Panc1 (cell line): Measurements from ENCODE around the gene LPP. TPM values are rescaled to one million over a fixed set of nuclear protein-coding genes. Genes with fewer than 3 reads are reported as not detected.

Source experiments
- ATAC-seq: fragments of 200-7000 bp; cut with Tn5 transposase; 2 replicates; pipeline ENCODE4 v1.9.1; 2020; ENCODE audit warnings: mild to moderate bottlenecking, moderate library complexity
- BruUV-seq: library from RNA; stranded (reverse); fragments of 400-500 nt; replicated peaks from 2 replicates; lab custom pipeline; 2021; lab: Mats Ljungman, UMichigan
- CTCF ChIA-PET: fragments of 300-600 bp; sonication (Branson Sonifier 250); formaldehyde crosslinking; loops from one replicate; lab custom pipeline; 2022; ENCODE audit warnings: antibody characterized with exemption; lab: Charles Lee
- POLR2A ChIA-PET: fragments of 300-600 bp; sonication (Branson Sonifier 250); formaldehyde crosslinking; loops from one replicate; lab custom pipeline; 2022; ENCODE audit warnings: antibody characterized with exemption; lab: Charles Lee
- DNase-seq: peaks from one replicate; pipeline ENCODE4 v3.0.0-alpha.2; 2010; ENCODE audit warnings: low read depth, low spot score
- H3K27ac ChIP-seq: 2 replicates; pipeline ENCODE4 v1.5.1; 2011; ENCODE audit warnings: mild to moderate bottlenecking, low read length, inconsistent platforms
- H3K27me3 ChIP-seq: fragments of 200-500 bp; sonication (Bioruptor generic); 2 replicates; pipeline ENCODE4 v1.6.0; 2014; ENCODE audit warnings: low read length, inconsistent platforms; ENCODE audit not compliant: control insufficient read depth, insufficient read depth
- H3K36me3 ChIP-seq: fragments of 200-500 bp; sonication (Bioruptor generic); 2 replicates; pipeline ENCODE4 v1.5.1; 2014; ENCODE audit warnings: inconsistent platforms, mild to moderate bottlenecking, low read length, moderate library complexity; ENCODE audit not compliant: control insufficient read depth, insufficient read depth
- H3K4me1 ChIP-seq: 2 replicates; pipeline ENCODE4 v1.5.1; 2011; ENCODE audit warnings: inconsistent platforms, mild to moderate bottlenecking, low read length, moderate library complexity; ENCODE audit not compliant: control insufficient read depth, insufficient read depth
- H3K4me3 ChIP-seq, 2 experiments: 2 replicates each; pipeline ENCODE4 v1.5.1; 2011 to 2012; ENCODE audit warnings: low read depth in 2 of 2, low read length in 2 of 2, mild to moderate bottlenecking in 2 of 2, inconsistent platforms in 1 of 2, moderate library complexity in 1 of 2
- H3K9me3 ChIP-seq: fragments of 200-500 bp; sonication (Bioruptor generic); 2 replicates; pipeline ENCODE4 v1.5.1; 2014; ENCODE audit warnings: low read depth, mild to moderate bottlenecking, inconsistent platforms, low read length, moderate library complexity; ENCODE audit not compliant: control insufficient read depth, insufficient read depth
- POLR2AphosphoS5 ChIP-seq: IDR thresholded peaks from 2 replicates; pipeline ENCODE4 v1.6.1; 2012; ENCODE audit warnings: mild to moderate bottlenecking, low read depth, low read length, moderate library complexity
- SIN3A ChIP-seq: IDR thresholded peaks from 2 replicates; pipeline ENCODE4 v1.6.1; 2012; ENCODE audit warnings: low read depth, mild to moderate bottlenecking, low read length, moderate library complexity, borderline replicate concordance; ENCODE audit not compliant: insufficient read depth
- TCF7L2 ChIP-seq: IDR thresholded peaks from 2 replicates; pipeline ENCODE4 v1.6.1; 2011; ENCODE audit warnings: mild to moderate bottlenecking, low read depth, low read length, inconsistent platforms
- in situ Hi-C: cut with HindIII; loops from 2 replicates; pipeline ENCODE4 v1.10.0; 2016; ENCODE audit warnings: low sequenced_read_pairs, low pct_unique_long_range_greater_than_20kb
- intact Hi-C: fragments of 100-400 bp; cut with micrococcal nuclease; formaldehyde crosslinking; loops from one replicate; pipeline ENCODE4 v1.10.0; 2022; ENCODE audit not compliant: unreplicated experiment
- total RNA-seq: library from RNA; stranded (reverse); gene quantifications from one replicate; pipeline ENCODE4 v1.2.1, GENCODE V29; 2021; ENCODE audit not compliant: unreplicated experiment
- TF ChIP-seq, protein P1 (sequence below), 2 experiments: IDR thresholded peaks; 2 replicates each; pipeline ENCODE4 v1.6.1; 2011 to 2012; ENCODE audit warnings: low read depth in 2 of 2, control low read depth in 1 of 2, low read length in 1 of 2, mild to moderate bottlenecking in 1 of 2, moderate library complexity in 1 of 2; ENCODE audit not compliant: insufficient read depth in 1 of 2
- TF ChIP-seq, protein P2 (sequence below): fragments of 450-650 bp; IDR thresholded peaks from 2 replicates; pipeline ENCODE4 v1.5.1; 2017; ENCODE audit warnings: mild to moderate bottlenecking

LPP gene
- total RNA-seq, 1 experiment from 2014 or later = 90.0 TPM

DNA sequence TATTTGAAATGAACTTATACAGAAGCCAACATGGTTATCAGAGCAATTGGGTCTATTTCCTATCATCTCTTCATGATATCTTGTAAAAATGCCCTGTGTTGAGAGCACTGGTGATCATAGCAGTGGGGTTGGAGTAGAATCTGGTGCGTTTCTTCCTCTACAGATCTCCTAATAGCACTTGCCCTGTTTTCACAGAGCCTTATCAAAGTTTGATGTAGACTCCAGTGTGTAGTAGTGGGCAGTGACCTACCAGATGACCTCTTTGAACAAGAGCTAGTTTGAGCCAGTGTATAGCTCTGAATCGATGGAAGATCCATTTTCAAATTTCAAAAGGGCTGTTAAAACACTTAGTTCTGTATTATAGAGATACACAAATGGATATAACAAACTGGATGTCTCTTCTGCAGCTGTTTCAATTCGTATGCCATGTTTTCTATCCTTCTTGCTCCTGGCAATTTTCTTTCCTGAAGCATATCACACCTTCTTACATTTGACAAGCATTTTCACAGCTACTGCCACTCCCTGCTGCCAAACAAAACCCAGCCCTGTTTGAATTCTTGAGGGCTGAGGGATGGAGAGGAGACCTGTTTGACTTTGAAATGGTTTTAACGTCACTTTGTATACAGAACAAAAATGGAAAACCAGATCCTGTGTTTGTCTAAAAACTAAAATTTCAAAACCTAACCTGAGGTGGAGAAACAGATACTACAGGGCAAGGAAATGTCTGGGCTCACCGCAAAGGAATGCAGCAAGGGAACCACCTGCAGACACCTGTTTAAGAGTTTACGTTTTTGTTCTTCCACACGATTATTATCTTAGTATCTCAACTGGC is 663.4 kb downstream of the LPP start:
- H3K27me3 ChIP-seq = no peaks in the 10 kb centered on the region
- no peaks in the 10 kb centered on the region for H3K9me3 ChIP-seq
- H3K27ac ChIP-seq = no peak overlapping the region
- no peak for ATAC-seq
- TF ChIP-seq SIN3A (no peak), TCF7L2 (no peak), POLR2AphosphoS5 (no peak)
- TF ChIP-seq, protein P1, sequence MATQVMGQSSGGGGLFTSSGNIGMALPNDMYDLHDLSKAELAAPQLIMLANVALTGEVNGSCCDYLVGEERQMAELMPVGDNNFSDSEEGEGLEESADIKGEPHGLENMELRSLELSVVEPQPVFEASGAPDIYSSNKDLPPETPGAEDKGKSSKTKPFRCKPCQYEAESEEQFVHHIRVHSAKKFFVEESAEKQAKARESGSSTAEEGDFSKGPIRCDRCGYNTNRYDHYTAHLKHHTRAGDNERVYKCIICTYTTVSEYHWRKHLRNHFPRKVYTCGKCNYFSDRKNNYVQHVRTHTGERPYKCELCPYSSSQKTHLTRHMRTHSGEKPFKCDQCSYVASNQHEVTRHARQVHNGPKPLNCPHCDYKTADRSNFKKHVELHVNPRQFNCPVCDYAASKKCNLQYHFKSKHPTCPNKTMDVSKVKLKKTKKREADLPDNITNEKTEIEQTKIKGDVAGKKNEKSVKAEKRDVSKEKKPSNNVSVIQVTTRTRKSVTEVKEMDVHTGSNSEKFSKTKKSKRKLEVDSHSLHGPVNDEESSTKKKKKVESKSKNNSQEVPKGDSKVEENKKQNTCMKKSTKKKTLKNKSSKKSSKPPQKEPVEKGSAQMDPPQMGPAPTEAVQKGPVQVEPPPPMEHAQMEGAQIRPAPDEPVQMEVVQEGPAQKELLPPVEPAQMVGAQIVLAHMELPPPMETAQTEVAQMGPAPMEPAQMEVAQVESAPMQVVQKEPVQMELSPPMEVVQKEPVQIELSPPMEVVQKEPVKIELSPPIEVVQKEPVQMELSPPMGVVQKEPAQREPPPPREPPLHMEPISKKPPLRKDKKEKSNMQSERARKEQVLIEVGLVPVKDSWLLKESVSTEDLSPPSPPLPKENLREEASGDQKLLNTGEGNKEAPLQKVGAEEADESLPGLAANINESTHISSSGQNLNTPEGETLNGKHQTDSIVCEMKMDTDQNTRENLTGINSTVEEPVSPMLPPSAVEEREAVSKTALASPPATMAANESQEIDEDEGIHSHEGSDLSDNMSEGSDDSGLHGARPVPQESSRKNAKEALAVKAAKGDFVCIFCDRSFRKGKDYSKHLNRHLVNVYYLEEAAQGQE (IDR thresholded peaks at IDR 0.05; ENCODE audit: insufficient read depth in 1 of 2, low read depth in 2 of 2, low read length in 1 of 2) = no peak
- TF ChIP-seq, protein P2, sequence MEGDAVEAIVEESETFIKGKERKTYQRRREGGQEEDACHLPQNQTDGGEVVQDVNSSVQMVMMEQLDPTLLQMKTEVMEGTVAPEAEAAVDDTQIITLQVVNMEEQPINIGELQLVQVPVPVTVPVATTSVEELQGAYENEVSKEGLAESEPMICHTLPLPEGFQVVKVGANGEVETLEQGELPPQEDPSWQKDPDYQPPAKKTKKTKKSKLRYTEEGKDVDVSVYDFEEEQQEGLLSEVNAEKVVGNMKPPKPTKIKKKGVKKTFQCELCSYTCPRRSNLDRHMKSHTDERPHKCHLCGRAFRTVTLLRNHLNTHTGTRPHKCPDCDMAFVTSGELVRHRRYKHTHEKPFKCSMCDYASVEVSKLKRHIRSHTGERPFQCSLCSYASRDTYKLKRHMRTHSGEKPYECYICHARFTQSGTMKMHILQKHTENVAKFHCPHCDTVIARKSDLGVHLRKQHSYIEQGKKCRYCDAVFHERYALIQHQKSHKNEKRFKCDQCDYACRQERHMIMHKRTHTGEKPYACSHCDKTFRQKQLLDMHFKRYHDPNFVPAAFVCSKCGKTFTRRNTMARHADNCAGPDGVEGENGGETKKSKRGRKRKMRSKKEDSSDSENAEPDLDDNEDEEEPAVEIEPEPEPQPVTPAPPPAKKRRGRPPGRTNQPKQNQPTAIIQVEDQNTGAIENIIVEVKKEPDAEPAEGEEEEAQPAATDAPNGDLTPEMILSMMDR = no peak
- no TSS peak for BruUV-seq
- no peaks in the 10 kb centered on the region for H3K36me3 ChIP-seq
- ChIA-PET POLR2A (interaction anchor here (0.6 kb wide), 1 partner anchor 33 kb away, joined by 4 read pairs; no protein-coding TSS in a partner anchor), CTCF (no interaction called here)
- no peaks in the 10 kb centered on the region for H3K4me1 ChIP-seq
- intact Hi-C loops (no loop called here), in situ Hi-C loops (no loop called here)
- no peak for DNase-seq
- no peak overlapping the region for H3K4me3 ChIP-seq

DNA sequence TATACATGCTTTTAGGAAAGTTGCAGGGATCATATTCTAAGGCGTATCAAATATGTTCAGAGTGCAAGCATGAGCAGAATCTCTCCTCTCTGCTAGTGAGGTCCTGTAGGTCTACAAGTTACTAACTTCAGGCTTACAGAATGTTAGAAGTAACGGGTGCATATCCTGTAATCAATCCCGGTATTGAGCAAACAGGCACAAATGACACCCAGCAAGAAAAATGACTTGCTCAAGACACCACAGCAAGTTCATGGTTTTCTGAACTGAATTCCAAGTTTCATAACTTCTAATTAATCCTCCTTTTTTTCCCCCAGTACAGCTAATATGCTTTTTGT is 663.9 kb downstream of the LPP start:
- no TSS peak for BruUV-seq
- ATAC-seq (no peak), DNase-seq (no peak)
- TF ChIP-seq, protein P1 (IDR thresholded peaks at IDR 0.05; ENCODE audit: insufficient read depth in 1 of 2, low read depth in 2 of 2, low read length in 1 of 2) = no peak
- TF ChIP-seq POLR2AphosphoS5 = no peak
- no peak for TF ChIP-seq SIN3A
- TF ChIP-seq TCF7L2 = no peak
- TF ChIP-seq, protein P2 = no peak
- Histone ChIP-seq H3K27ac (no peak overlapping the region), H3K4me1 (no peaks in the 10 kb centered on the region), H3K4me3 (no peak overlapping the region), H3K9me3 (no peaks in the 10 kb centered on the region), H3K27me3 (no peaks in the 10 kb centered on the region), H3K36me3 (no peaks in the 10 kb centered on the region)
- intact Hi-C loops = no loop called here
- POLR2A ChIA-PET = no interaction called here
- in situ Hi-C loops = no loop called here
- CTCF ChIA-PET = interaction anchor here (0.6 kb wide), 1 partner anchor 12 kb away, joined by 8 read pairs; no protein-coding TSS in a partner anchor
